Measurements from ENCODE around the gene HIC1. TPM values are rescaled to one million over a fixed set of nuclear protein-coding genes. Genes with fewer than 3 reads are reported as not detected.
A peak's percentile ranks its signal among the peaks of the same experiment; 100 is the strongest.

Gene HIC1
- total and polyA plus RNA-seq, 2 experiments from 2014 or later: 0.17 to 0.26 TPM

- Histone ChIP-seq H3K79me2 (replicated peaks; ENCODE audit: insufficient read depth) (no peaks in the 10 kb centered on the region), H3K4me2 (peak overlapping the region; percentile 73; the same call in 1 of the 2 replicates), H3F3A (replicated peaks; ENCODE audit: low read depth) (peaks cover 12% of the 10 kb centered on the region; the same call in 1 of the 2 replicates), H3K36me3 (ENCODE audit: insufficient read depth) (no peaks in the 10 kb centered on the region), H3K4me1 (ENCODE audit: insufficient read depth) (peaks cover 6% of the 10 kb centered on the region; the same call in 1 of the 2 replicates), H3K4me3 (peak overlapping the region; percentile 50), H3K9me2 (ENCODE audit: insufficient read depth) (no peaks in the 10 kb centered on the region), H4K20me1 (replicated peaks; ENCODE audit: insufficient read depth) (no peaks in the 10 kb centered on the region; the same call in 1 of the 2 replicates), H2AFZ (no peak overlapping the region), H3K27ac (ENCODE audit: low read depth) (no peak overlapping the region), H3K27me3 (ENCODE audit: insufficient read depth) (peaks cover 89% of the 10 kb centered on the region)
- ATAC-seq: peak; percentile 7; the same call in 2 of the 3 replicates
- Mint-ChIP-seq H3K4me1 (no peaks in the 10 kb centered on the region; the same call in 2 of the 3 replicates), H3K27me3 (ENCODE audit: insufficient read depth, low read depth, poor library complexity) (peaks cover 56% of the 10 kb centered on the region), H3K27ac (no peak overlapping the region), H3K36me3 (ENCODE audit: low read depth) (no peaks in the 10 kb centered on the region; the same call in 2 of the 3 replicates), H3K9me3 (no peaks in the 10 kb centered on the region; the same call in 2 of the 3 replicates), H3K4me3 (no peak overlapping the region)
- DNase-seq (ENCODE audit: low spot score): peak; percentile 74
- no peak for TF ChIP-seq CTCF (conservative IDR thresholded peaks at IDR 0.05; ENCODE audit: low read depth in 2 of 2)
- peak; percentile 47 for TF ChIP-seq REST (IDR thresholded peaks at IDR 0.05; ENCODE audit: unreplicated experiment)
- TF ChIP-seq POLR2AphosphoS5 (IDR thresholded peaks at IDR 0.05; ENCODE audit: low read depth): no peak
- no peak for TF ChIP-seq ETS1 (IDR thresholded peaks at IDR 0.05)
- peak; percentile 95 for TF ChIP-seq CREB1 (CRISPR knock-in tag; IDR thresholded peaks at IDR 0.05; ENCODE audit: low read depth)
- peak; percentile 31 for TF ChIP-seq EZH2 (IDR thresholded peaks at IDR 0.05; ENCODE audit: low read depth, unreplicated experiment)
- no peak for TF ChIP-seq ZNF114 (CRISPR knock-in tag; IDR thresholded peaks at IDR 0.05)
Measured at GRCh38 chr17:2050300-2051060, 4.4 kb upstream of the HIC1 start.

All from GM23338 (cell line).